ENCODE results near the gene XYLT2.

Gene XYLT2

DNA sequence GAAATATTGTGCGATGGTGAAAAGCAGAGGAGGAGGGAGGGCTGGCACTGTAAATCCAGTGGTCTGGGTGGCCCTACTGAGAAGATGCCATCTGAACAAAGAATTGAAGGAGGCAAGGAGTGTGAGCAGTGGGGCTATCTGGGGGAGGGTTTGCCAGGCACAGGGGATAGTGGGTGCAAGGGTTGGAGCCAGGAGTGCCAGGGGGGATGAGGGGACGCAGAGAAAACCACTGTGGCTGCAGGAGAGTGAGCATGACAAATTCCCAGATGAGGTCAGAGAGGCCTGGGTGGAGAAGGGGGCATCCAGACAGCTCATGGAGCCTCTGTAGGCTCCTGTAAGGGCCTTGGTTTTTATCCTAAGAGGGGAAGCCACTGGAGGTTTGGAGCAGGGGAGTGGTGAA lies 4.8 kb downstream of the XYLT2 start:
- Histone ChIP-seq H3K27ac (ENCODE audit: low read length) (no peak overlapping the region), H3K27me3 (ENCODE audit: control insufficient read depth in 1 of 2, insufficient read depth in 2 of 2, low read length in 2 of 2) (no peaks in the 10 kb centered on the region), H3K36me3 (ENCODE audit: control insufficient read depth in 2 of 2, insufficient read depth in 2 of 2, low read length in 2 of 2) (peaks cover 10 to 15% of the 10 kb centered on the region in 2 donors), H3K4me3 (ENCODE audit: low read length in 2 of 2) (no peak overlapping the region), H3K9me3 (ENCODE audit: control insufficient read depth in 2 of 2, low read length in 2 of 2) (no peaks in the 10 kb centered on the region), H3K4me1 (ENCODE audit: control insufficient read depth, insufficient read depth, low read length) (peaks cover 23% of the 10 kb centered on the region), H3K9ac (ENCODE audit: low read length in 2 of 2) (no peak overlapping the region)

- H3K9me3 ChIP-seq (ENCODE audit: control insufficient read depth in 2 of 2, low read length in 2 of 2), result no peaks in the 10 kb centered on the region
- H3K27me3 ChIP-seq (ENCODE audit: control insufficient read depth in 1 of 2, insufficient read depth in 2 of 2, low read length in 2 of 2), result no peaks in the 10 kb centered on the region
- no peak overlapping the region for H3K4me3 ChIP-seq (ENCODE audit: low read length in 2 of 2)
- H3K9ac ChIP-seq (ENCODE audit: low read length in 2 of 2), result no peak overlapping the region
- H3K4me1 ChIP-seq (ENCODE audit: control insufficient read depth, insufficient read depth, low read length), result peaks cover 18% of the 10 kb centered on the region
- peak overlapping the region; percentile 6 for H3K27ac ChIP-seq (ENCODE audit: low read length)
- H3K36me3 ChIP-seq (ENCODE audit: control insufficient read depth in 2 of 2, insufficient read depth in 2 of 2, low read length in 2 of 2), result peaks cover 18 to 26% of the 10 kb centered on the region in 2 donors
Measured at GRCh38 chr17:50352072-50352692, 6.3 kb downstream of the XYLT2 start.

DNA sequence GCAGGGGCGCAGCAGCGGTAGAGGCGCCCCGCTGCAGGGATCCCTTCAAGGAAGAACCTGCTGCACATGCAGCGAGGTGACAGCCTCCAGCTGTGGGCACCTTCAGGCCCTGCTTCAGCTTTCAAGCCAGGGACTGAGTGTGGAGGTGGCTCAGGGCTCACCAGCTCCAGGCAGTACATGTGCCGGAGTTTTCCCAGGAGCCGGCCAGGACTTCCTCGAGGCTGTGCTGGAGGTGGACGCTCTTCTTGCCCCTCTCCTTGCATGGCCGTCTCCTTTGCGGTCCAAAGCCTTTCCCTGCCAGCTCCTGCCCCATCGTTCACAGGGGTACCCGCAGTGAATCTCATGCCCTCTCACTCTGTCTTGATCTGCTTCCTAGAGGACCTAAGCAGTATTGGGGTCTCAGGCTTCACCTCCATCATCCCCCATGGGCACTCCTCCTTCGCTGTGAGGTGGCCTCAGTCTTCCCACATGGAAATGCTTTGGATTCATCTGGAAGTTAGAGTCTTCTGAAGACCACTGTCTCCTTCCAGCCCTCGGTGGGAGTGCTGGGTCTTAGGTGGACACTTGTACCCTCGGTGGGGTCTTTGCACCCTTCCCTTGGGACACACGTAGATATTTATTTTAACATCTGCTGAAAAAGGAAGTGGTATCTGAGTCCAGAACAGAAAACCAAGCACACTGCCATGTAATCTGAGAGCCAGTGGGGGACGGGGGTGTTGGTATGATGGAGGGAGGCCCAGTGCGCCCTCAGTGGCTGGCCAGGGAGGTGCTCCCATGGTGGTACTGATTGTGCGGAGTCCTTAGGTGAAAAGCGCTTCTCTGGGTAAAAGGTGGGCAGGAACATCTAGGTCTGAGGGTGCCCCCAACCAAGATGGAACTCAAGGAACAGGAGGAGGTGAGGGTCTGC lies 7.0 kb downstream of the XYLT2 start:
- no peaks in the 10 kb centered on the region for H3K9me3 ChIP-seq (ENCODE audit: control insufficient read depth in 2 of 2, low read length in 2 of 2)
- peaks cover 10% of the 10 kb centered on the region for H3K4me1 ChIP-seq (ENCODE audit: control insufficient read depth, insufficient read depth, low read length)
- H3K27ac ChIP-seq (ENCODE audit: low read length), result no peak overlapping the region
- no peak overlapping the region for H3K4me3 ChIP-seq (ENCODE audit: low read length in 2 of 2)
- peaks cover 18 to 30% of the 10 kb centered on the region in 2 donors for H3K36me3 ChIP-seq (ENCODE audit: control insufficient read depth in 2 of 2, insufficient read depth in 2 of 2, low read length in 2 of 2)
- H3K9ac ChIP-seq (ENCODE audit: low read length in 2 of 2), result no peak overlapping the region
- no peaks in the 10 kb centered on the region for H3K27me3 ChIP-seq (ENCODE audit: control insufficient read depth in 1 of 2, insufficient read depth in 2 of 2, low read length in 2 of 2)

- H3K9me3 ChIP-seq (ENCODE audit: control insufficient read depth in 2 of 2, low read length in 2 of 2), result no peaks in the 10 kb centered on the region
- peaks cover 24 to 35% of the 10 kb centered on the region in 2 donors for H3K36me3 ChIP-seq (ENCODE audit: control insufficient read depth in 2 of 2, insufficient read depth in 2 of 2, low read length in 2 of 2)
- peaks cover 4% of the 10 kb centered on the region for H3K4me1 ChIP-seq (ENCODE audit: control insufficient read depth, insufficient read depth, low read length)
- no peak overlapping the region for H3K9ac ChIP-seq (ENCODE audit: low read length in 2 of 2)
- no peaks in the 10 kb centered on the region for H3K27me3 ChIP-seq (ENCODE audit: control insufficient read depth in 1 of 2, insufficient read depth in 2 of 2, low read length in 2 of 2)
- H3K4me3 ChIP-seq (ENCODE audit: low read length in 2 of 2), result no peak overlapping the region
- no peak overlapping the region for H3K27ac ChIP-seq (ENCODE audit: low read length)
Measured at GRCh38 chr17:50353600-50354195, 7.8 kb downstream of the XYLT2 start.

- Histone ChIP-seq H3K4me3 (ENCODE audit: low read length in 2 of 2) (no peak overlapping the region), H3K9ac (ENCODE audit: low read length in 2 of 2) (no peak overlapping the region), H3K36me3 (ENCODE audit: control insufficient read depth in 2 of 2, insufficient read depth in 2 of 2, low read length in 2 of 2) (peaks cover 26 to 39% of the 10 kb centered on the region in 2 donors), H3K27me3 (ENCODE audit: control insufficient read depth in 1 of 2, insufficient read depth in 2 of 2, low read length in 2 of 2) (no peaks in the 10 kb centered on the region), H3K9me3 (ENCODE audit: control insufficient read depth in 2 of 2, low read length in 2 of 2) (no peaks in the 10 kb centered on the region), H3K27ac (ENCODE audit: low read length) (no peak overlapping the region), H3K4me1 (ENCODE audit: control insufficient read depth, insufficient read depth, low read length) (peaks cover 4% of the 10 kb centered on the region)
Measured at GRCh38 chr17:50354198-50354597, 8.3 kb downstream of the XYLT2 start.

DNA sequence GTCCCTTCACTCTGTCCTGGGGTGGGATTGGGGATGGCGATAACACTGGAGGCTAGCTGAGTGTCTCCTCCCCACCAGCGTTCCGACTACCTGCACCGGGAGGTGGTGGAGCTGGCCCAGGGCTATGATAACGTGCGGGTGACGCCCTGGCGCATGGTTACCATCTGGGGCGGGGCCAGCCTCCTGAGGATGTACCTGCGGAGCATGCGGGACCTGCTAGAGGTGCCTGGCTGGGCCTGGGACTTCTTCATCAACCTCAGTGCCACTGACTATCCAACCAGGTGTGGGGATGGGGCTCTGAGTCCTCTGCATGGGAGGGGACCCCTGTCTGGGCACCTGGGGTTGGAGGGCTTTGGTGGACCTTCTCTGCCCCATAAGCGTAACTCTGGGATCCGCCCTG lies 8.8 kb downstream of the XYLT2 start:
- H3K27me3 ChIP-seq (ENCODE audit: control insufficient read depth in 1 of 2, insufficient read depth in 2 of 2, low read length in 2 of 2), result no peaks in the 10 kb centered on the region
- no peak overlapping the region for H3K27ac ChIP-seq (ENCODE audit: low read length)
- H3K9me3 ChIP-seq (ENCODE audit: control insufficient read depth in 2 of 2, low read length in 2 of 2), result no peaks in the 10 kb centered on the region
- H3K9ac ChIP-seq (ENCODE audit: low read length in 2 of 2), result no peak overlapping the region
- no peak overlapping the region for H3K4me3 ChIP-seq (ENCODE audit: low read length in 2 of 2)
- peaks cover 26 to 43% of the 10 kb centered on the region in 2 donors for H3K36me3 ChIP-seq (ENCODE audit: control insufficient read depth in 2 of 2, insufficient read depth in 2 of 2, low read length in 2 of 2)
- H3K4me1 ChIP-seq (ENCODE audit: control insufficient read depth, insufficient read depth, low read length), result peaks cover 4% of the 10 kb centered on the region

DNA sequence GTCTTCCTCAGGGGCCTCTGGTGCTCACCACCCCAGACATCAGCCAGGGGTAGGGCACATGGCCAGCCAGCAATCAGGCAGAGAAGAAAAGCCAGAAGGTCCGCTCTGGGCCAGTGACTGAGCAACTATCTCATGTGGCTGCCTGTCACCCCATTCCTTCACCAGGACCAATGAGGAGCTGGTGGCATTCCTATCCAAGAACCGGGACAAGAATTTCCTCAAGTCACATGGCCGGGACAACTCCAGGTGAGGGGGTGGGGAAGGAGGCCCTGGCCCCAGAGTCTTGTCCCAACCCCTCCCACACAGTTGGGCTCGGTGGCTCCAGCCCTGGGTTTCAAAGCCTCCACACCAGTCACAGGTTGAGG lies 9.4 kb downstream of the XYLT2 start:
- H3K4me3 ChIP-seq (ENCODE audit: low read length in 2 of 2), result no peak overlapping the region
- H3K4me1 ChIP-seq (ENCODE audit: control insufficient read depth, insufficient read depth, low read length), result peaks cover 4% of the 10 kb centered on the region
- H3K9ac ChIP-seq (ENCODE audit: low read length in 2 of 2), result no peak overlapping the region
- peaks cover 26 to 43% of the 10 kb centered on the region in 2 donors for H3K36me3 ChIP-seq (ENCODE audit: control insufficient read depth in 2 of 2, insufficient read depth in 2 of 2, low read length in 2 of 2)
- H3K27ac ChIP-seq (ENCODE audit: low read length), result no peak overlapping the region
- H3K27me3 ChIP-seq (ENCODE audit: control insufficient read depth in 1 of 2, insufficient read depth in 2 of 2, low read length in 2 of 2), result no peaks in the 10 kb centered on the region
- no peaks in the 10 kb centered on the region for H3K9me3 ChIP-seq (ENCODE audit: control insufficient read depth in 2 of 2, low read length in 2 of 2)

- no peaks in the 10 kb centered on the region for H3K9me3 ChIP-seq (ENCODE audit: control insufficient read depth in 2 of 2, low read length in 2 of 2)
- H3K4me3 ChIP-seq (ENCODE audit: low read length in 2 of 2), result no peak overlapping the region
- no peaks in the 10 kb centered on the region for H3K27me3 ChIP-seq (ENCODE audit: control insufficient read depth in 1 of 2, insufficient read depth in 2 of 2, low read length in 2 of 2)
- H3K36me3 ChIP-seq (ENCODE audit: control insufficient read depth in 2 of 2, insufficient read depth in 2 of 2, low read length in 2 of 2), result peaks cover 26 to 43% of the 10 kb centered on the region in 2 donors
- no peak overlapping the region for H3K27ac ChIP-seq (ENCODE audit: low read length)
- peaks cover 4% of the 10 kb centered on the region for H3K4me1 ChIP-seq (ENCODE audit: control insufficient read depth, insufficient read depth, low read length)
- no peak overlapping the region for H3K9ac ChIP-seq (ENCODE audit: low read length in 2 of 2)
Measured at GRCh38 chr17:50355701-50356341, 9.9 kb downstream of the XYLT2 start.

DNA sequence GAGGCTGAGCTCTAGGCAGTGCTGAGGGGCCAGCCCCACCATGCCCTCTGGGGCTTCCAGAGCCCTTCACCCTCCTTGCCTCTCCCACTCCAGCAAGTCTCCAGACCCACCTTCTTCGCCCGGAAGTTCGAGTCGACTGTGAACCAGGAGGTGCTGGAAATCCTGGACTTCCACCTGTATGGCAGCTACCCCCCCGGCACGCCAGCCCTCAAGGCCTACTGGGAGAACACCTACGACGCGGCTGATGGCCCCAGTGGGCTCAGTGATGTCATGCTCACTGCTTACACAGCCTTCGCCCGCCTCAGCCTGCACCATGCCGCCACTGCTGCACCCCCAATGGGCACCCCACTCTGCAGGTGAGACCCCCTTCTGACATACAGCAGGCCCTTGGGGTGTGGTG lies 10.5 kb downstream of the XYLT2 start:
- H3K4me1 ChIP-seq (ENCODE audit: control insufficient read depth, insufficient read depth, low read length), result peaks cover 4% of the 10 kb centered on the region
- H3K9ac ChIP-seq (ENCODE audit: low read length in 2 of 2), result no peak overlapping the region
- H3K4me3 ChIP-seq (ENCODE audit: low read length in 2 of 2), result no peak overlapping the region
- H3K27ac ChIP-seq (ENCODE audit: low read length), result no peak overlapping the region
- peaks cover 26 to 43% of the 10 kb centered on the region in 2 donors for H3K36me3 ChIP-seq (ENCODE audit: control insufficient read depth in 2 of 2, insufficient read depth in 2 of 2, low read length in 2 of 2)
- H3K9me3 ChIP-seq (ENCODE audit: control insufficient read depth in 2 of 2, low read length in 2 of 2), result no peaks in the 10 kb centered on the region
- H3K27me3 ChIP-seq (ENCODE audit: control insufficient read depth in 1 of 2, insufficient read depth in 2 of 2, low read length in 2 of 2), result no peaks in the 10 kb centered on the region

DNA sequence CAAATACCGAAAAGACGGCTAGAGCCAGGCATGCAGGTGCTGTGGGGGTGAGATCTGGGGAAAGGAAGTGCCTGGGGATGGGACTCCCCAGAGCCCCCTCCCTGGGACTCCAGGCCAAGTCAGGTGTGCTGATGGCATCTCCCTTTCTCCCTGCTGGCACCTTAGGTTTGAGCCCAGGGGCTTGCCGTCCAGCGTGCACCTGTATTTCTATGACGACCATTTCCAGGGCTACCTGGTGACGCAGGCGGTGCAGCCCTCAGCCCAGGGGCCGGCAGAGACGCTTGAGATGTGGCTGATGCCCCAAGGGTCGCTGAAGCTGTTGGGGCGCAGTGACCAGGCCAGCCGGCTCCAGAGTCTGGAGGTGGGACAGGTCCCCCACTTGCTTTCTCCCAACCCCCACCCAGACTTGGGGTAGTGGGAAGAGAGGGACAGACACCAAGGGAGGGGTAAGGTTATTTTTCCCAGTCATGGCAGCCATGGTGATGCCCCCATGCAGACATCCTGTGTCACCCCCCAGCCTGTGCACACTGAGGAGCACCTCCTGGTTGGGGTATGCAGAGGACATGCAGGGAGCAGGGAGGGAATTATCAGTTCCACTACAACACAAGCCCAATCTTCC lies 11.1 kb downstream of the XYLT2 start:
- Histone ChIP-seq H3K4me3 (ENCODE audit: low read length in 2 of 2) (no peak overlapping the region), H3K4me1 (ENCODE audit: control insufficient read depth, insufficient read depth, low read length) (peaks cover 4% of the 10 kb centered on the region), H3K27ac (ENCODE audit: low read length) (no peak overlapping the region), H3K9me3 (ENCODE audit: control insufficient read depth in 2 of 2, low read length in 2 of 2) (no peaks in the 10 kb centered on the region), H3K9ac (ENCODE audit: low read length in 2 of 2) (no peak overlapping the region), H3K27me3 (ENCODE audit: control insufficient read depth in 1 of 2, insufficient read depth in 2 of 2, low read length in 2 of 2) (no peaks in the 10 kb centered on the region), H3K36me3 (ENCODE audit: control insufficient read depth in 2 of 2, insufficient read depth in 2 of 2, low read length in 2 of 2) (peaks cover 26 to 43% of the 10 kb centered on the region in 2 donors)

Data from stomach smooth muscle (tissue), 2 donors.